ENCODE measurements around the gene ZSWIM6.
"Not testable (repeated sequence)": the region's sequence is repeated elsewhere in the genome, so short reads cannot be mapped to it uniquely, and the experiment has no call there.

ZSWIM6 gene

GRCh38 chr5:61409568-61409967 is 77.5 kb downstream of the ZSWIM6 start:
- no peak overlapping the region for H3K4me3 ChIP-seq (ENCODE audit: low read depth, low read length)
- TF ChIP-seq CTCF (IDR thresholded peaks at IDR 0.05; ENCODE audit: insufficient read depth, low read depth, low read length, missing control alignments): no peak
- no peak for DNase-seq (ENCODE audit: low read depth)

GRCh38 chr5:61410811-61411210 is 78.8 kb downstream of the ZSWIM6 start:
- no peak for DNase-seq (ENCODE audit: low read depth)
- no peak for TF ChIP-seq CTCF (IDR thresholded peaks at IDR 0.05; ENCODE audit: insufficient read depth, low read depth, low read length, missing control alignments)
- no peak overlapping the region for H3K4me3 ChIP-seq (ENCODE audit: low read depth, low read length)

GRCh38 chr5:61412361-61412760 is 80.3 kb downstream of the ZSWIM6 start:
- DNase-seq (ENCODE audit: low read depth): no peak
- H3K4me3 ChIP-seq (ENCODE audit: low read depth, low read length): no peak overlapping the region
- TF ChIP-seq CTCF (IDR thresholded peaks at IDR 0.05; ENCODE audit: insufficient read depth, low read depth, low read length, missing control alignments): no peak

GRCh38 chr5:61413205-61413604 is 81.1 kb downstream of the ZSWIM6 start:
- DNase-seq (ENCODE audit: low read depth); H3K4me3 ChIP-seq (ENCODE audit: low read depth, low read length): not testable (repeated sequence)

GRCh38 chr5:61414806-61415205 is 82.7 kb downstream of the ZSWIM6 start:
- H3K4me3 ChIP-seq (ENCODE audit: low read depth, low read length): no peak overlapping the region
- no peak for TF ChIP-seq CTCF (IDR thresholded peaks at IDR 0.05; ENCODE audit: insufficient read depth, low read depth, low read length, missing control alignments)
- no peak for DNase-seq (ENCODE audit: low read depth)

- TF ChIP-seq CTCF (IDR thresholded peaks at IDR 0.05; ENCODE audit: insufficient read depth, low read depth, low read length, missing control alignments): no peak
- H3K4me3 ChIP-seq (ENCODE audit: low read depth, low read length): no peak overlapping the region
- DNase-seq (ENCODE audit: low read depth): no peak
Observed at GRCh38 chr5:61416010-61416409, 84.0 kb downstream of the ZSWIM6 start.

GRCh38 chr5:61416420-61416819 is 84.4 kb downstream of the ZSWIM6 start:
- no peak for TF ChIP-seq CTCF (IDR thresholded peaks at IDR 0.05; ENCODE audit: insufficient read depth, low read depth, low read length, missing control alignments)
- H3K4me3 ChIP-seq (ENCODE audit: low read depth, low read length): no peak overlapping the region
- DNase-seq (ENCODE audit: low read depth): no peak

Data from GM12865 (cell line).